ENCODE results near the gene HS6ST3.
"Not testable (repeated sequence)": the region's sequence is repeated elsewhere in the genome, so short reads cannot be mapped to it uniquely, and the experiment has no call there.

The HS6ST3 gene

DNA sequence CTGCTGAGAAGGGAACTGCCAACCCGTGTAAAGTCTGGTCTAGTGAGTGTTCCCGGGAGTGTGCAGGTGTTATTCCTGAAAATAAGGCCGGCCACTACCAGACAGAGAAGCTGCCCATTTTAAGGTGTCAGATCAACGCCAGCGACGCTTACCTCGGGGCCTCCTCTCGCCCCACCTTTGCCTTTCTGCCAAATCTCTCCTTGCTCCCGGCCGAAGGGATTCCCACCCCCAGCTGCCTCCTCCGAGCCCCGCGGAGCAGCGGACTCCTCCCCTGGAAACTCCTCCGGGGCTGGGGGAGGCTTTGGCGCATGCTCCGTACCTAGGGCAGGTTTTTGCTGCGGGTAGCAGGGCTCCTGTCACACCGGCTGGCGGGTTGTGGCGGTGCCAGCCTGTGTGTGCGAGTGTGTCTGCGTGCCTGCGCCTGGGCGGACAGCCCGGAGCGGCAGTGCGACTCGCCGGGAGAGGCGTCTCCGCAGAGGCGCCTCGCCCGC lies at the start of gene HS6ST3:
Gene HS6ST3, plus strand, starts transcription at position 359 of the 491 bp plus-strand sequence.
- no peak for DNase-seq

DNA sequence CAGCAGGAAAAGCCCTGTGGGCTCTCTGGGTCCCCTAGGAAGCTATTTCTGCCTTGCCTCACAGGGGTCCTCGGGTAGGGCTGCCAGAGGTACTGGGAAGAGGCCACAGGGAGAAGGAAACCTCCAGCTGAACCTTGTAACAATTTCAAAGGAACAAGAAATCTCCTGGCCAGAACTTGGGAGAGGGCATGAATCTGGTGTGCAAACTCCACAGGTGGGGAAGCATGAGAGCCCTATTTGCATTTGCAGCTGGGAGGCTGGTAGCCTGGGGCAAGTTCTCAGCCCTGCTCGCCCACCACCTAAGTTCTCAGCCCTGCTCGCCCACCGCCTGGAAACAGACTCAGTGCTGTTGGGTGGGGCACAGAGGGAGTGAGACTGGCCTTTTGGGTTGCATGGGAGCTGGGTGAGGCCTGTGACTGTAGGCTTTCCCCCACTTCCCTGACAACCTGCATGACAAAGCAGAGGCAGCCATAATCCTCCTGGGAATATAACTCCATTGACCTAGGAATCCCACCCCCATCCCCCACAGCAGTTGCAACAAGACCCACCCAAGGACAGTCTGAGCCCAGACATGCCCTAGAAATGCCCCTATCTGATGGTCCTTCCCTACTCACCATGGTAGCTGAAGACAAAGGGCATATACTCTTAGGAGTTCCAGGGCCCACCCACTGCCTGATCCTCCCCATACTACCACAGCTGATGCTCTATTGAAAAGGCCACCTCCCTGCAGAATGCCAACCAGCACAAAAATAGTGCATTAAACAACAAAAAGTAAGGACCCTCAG lies 48.4 kb upstream of the HS6ST3 start:
- no peak for DNase-seq

DNA sequence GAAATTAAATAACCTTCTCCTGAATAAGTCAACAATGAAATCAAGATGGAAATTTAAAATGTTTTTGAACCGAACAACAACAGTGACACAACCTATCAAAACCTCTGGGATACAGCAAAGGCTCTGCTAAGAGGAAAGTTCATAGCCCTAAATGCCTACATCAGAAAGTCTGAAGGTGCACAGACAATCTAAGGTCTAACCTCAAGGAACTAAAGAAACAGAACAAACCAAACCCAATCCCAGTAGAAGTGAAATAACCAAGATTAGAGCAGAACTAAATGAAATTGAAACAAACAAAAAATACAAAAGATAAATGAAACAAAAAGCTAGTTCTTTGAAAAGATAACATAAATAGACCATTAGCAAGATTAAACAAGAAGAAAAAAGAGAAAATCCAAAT lies 45.7 kb upstream of the HS6ST3 start:
- no peak for DNase-seq

DNA sequence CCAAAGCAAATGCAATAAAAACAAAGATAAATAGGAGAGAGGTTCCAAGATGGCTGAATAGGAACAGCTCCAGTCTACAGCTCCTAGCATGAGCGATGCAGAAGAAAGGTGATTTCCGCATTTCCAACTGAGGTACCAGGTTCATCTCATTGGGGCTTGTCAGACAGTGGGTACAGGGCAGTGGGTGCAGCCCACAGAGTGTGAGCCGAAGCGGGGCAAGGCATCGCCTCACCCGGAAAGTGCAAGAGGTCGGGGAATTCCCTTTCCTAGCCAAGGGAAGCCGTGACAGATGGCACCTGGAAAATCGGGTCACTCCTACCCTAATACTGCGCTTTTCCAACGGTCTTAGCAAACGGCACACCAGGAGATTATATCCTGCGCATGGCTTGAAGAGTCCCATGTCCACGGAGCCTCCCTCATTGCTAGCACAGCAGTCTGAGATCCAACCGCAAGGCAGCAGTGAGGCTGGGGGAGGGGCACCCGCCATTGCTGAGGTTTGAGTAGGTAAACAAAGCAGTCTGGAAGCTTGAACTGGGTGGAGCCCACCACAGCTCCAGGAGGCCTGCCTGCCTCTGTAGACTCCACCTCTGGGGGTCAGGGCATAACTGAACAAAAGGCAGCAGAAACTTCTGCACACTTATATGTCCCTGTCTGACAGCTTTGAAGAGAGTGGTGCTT lies 43.3 kb upstream of the HS6ST3 start:
- not testable (repeated sequence) for DNase-seq

DNA sequence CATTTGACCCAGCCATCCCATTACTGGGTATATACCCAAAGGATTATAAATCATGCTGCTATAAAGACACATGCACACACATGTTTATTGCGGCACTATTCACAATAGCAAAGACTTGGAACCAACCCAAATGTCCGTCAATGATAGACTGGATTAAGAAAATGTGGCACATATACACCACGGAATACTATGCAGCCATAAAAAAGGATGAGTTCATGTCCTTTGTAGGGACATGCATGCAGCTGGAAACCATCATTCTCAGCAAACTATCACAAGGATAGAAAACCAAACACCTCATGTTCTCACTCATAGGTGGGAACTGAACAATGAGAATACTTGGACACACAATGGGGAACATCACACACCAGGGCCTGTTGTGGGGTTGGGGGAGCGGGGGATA lies 39.0 kb upstream of the HS6ST3 start:
- DNase-seq = not testable (repeated sequence)

DNA sequence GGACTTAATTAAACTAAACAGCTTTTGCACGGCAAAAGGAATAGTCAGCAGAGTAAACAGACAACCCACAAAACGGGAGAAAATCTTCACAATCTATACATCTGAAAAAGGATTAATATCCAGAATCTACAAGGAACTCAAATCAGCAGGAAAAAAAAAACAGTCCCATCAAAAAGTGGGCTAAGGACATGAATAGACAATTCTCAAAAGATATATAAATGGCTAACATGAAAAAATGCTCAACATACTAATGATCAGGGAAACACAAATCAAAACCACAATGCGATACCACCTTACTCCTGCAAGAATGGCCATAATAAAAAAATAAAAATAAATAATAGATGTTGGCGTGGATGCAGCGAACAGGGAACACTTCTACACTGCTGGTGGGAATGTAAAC lies 38.4 kb upstream of the HS6ST3 start:
- DNase-seq = not testable (repeated sequence)

DNA sequence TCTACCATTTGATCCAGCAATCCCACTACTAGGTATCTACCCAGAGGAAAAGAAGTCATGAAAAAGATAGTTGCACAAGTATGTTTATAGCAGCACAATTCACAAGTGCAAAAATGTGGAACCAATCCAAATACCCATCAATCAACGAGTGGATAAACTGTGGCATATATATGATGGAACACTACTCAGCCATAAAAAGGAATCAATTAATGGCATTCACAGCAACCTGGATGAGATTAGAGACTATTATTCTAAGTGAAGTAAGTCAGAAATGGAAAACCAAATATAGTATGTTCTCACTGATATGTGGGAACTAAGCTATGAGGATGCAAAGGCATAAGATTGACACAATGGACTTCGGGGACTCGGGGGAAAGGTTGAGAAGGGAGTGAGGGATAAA lies 38.0 kb upstream of the HS6ST3 start:
- DNase-seq = not testable (repeated sequence)

DNA sequence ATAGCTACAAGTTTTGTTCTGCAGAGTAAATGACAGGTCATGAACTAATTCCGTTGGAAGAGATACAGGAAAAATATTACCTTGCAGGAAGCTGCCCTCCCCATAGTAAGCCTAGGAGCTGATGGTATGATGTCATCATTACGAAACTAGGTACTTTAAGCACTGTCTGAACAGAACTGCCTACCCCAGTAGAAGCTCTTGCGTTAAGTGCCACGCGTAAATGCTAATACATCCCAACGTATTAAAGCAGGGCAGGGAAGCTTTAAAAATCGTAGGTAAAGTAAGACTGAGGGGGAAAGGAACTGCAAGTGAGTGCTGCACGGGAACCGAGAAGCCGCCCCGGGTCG lies 37.3 kb upstream of the HS6ST3 start:
- DNase-seq = peak; percentile 21

DNA sequence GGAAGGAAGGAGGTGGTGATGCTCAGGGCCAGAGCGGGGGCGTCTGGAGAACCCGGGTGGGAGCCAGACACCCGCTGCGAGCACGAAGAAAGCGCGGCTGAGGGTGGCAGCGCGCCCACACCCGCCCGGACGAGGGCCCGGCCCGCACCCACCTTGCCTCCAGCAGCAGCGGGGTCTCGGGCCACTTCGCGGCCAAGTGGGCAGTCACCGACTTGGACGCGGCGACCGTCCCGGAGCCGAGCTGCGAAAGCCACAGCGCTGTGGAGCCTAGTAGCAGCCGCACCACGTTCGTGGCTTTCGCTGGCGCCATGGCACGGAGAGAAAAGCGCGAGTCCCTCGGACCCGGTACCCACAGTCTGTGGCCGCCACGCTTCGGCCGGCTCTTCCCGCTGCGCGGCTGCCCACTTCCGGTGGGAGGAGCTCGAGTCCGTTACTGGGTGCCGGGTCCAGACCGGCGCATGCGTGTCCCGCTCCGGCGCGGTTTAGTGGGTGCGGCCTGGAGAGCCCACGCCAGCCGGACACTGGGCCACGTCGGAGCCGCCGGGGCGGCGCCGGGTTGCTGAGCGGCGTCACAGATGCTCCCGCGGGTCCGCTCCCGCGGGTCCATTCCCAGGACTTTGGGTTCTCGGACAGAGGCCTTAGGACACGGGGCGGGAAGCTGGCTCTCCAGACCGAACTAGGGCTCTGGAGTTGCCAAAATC lies 36.8 kb upstream of the HS6ST3 start, which contains the start of gene UGGT2:
Gene UGGT2, minus strand, starts transcription at position 399 of the 701 bp plus-strand sequence. Its CDS starts 89 bp downstream, at position 310.
- peak; percentile 80 for DNase-seq

DNA sequence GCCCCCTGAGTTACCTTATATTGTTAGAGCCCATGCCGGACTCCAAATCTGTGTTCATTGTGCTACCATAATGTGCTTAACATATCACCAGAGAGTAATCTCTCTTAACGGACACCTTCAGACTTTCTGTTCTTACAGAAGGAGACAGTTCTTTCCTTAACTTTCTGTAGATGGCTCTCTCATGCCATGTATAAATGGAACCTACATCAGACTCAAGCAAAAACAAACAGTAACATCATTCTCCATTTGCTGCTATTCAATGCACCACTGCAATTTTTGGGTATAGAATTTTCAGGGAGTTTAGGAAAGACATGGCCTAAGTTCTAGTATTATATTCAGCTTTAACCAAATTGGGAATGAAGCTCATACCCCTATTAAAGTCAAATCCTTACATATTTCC lies 24.1 kb upstream of the HS6ST3 start:
- DNase-seq = no peak

DNA sequence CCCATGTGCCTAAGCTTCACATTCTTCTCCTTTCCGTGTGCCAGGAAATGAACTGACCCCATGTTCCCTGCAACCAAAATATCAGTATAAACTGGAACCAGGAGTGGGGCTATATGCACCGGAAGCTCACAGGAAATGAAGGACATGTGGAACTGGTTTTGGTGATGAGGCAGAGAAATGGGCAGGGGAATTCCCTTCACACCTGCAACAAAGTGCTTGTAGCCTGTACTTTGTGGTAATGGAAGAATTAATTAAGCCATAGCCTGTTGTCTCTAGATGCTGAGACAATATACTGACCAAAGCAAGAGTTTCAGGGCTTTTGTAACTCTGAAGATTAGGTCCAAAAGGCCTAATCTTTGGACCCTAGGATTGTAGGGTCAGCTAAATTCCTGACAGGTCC lies 21.2 kb upstream of the HS6ST3 start:
- no peak for DNase-seq

DNA sequence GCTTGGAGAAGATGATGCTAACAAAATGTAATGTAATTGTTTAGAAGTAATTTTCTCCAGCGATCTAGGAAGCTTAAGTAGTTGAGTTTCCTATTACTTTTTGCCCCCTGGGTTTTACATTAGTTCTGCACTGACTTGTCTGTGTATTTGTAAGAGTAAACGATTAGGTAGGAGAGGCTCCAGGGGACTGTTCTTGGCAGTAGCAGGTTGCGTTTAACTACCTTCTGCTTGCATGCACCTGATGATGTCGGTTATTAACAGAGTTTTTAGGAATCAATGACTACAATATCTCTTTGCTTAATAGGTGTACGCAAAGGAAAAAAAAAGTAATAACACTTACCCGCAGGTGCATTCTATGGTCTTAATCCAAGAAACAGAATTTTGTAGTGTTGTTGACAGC lies 18.4 kb upstream of the HS6ST3 start:
- DNase-seq = no peak

DNA sequence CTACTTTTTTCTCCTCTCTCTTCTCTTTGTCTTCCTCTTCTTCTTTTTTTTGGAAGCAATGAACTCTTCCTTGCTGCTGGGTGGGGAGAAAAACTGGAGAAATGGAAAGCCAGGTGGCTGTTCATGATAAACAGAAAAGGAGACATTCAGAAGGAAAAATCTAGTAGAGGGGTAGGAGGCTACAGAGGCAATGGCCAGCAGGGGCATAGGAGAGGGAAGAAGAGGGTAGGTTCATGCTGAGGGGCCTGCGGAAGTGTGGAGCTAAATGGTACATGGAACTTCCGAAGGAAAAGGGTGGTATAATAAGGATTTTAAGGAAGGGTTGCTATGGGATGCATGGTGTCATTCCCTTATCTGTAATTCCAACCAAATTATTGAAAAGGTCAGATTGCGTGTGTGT lies 17.5 kb upstream of the HS6ST3 start:
- DNase-seq = no peak

DNA sequence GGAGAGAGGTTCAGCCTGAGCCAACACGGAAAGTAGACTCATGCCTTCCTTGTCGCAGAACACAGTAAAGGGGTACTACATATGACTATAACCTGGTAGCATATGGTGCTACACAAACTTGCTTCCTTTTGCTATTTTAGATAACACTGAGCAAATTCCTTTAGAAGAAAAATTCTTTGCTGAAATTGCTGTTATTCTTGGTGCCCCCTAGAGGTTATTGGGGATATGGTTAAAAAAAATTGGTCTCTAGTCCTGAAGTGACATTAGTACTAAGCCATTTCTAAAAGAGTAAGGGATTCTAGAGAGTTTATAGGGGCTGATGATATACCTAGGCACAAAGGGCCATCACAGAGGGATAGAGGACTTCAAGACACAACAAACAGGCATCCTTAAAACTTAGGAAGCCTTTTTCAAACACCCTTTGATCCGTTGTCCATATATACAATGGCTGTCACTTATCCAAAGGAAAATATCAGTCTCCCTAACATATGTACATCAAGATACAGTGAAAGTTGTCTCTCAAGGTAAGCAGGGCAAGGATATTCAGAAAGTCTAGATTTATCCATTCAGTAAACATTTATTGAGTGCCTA lies 13.9 kb upstream of the HS6ST3 start:
- no peak for DNase-seq

DNA sequence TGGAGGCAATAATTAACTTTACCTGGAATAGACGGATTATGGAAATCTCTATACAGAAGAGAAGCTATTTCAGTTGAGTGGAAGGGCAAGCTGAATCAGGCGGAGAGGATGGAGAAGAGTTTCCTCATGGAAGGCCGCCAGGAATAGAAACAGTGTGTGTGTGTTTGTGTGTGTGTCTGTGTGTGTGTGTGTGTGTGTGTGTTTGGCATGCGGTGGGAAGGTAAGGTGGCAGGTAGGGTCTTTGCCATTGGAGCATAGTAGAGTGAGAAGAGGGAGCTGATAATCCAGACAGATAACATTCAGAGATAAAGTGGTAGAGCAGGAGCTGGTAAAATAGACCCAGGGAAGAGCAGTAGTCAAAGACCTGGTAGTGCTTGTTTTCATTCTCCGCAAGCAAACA lies 9.2 kb upstream of the HS6ST3 start:
- no peak for DNase-seq

DNA sequence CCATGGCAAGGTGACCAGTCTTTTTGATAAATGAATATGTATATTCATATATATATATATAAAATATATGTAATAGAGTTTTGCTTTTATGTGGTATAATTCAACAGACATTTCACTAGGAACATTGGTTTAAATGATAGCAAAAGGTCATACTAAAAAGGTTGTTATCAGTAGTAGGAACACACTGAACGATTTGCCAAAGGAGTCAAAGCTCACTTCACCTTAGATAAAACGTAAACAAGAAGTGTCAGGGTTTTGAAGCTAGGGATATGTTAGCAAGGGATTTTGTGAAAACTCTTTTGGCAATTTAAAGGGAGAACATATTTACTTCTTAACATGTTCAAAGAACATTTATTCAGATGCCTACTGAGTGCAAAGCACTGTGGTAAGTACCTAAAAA lies 8.0 kb upstream of the HS6ST3 start:
- no peak for DNase-seq

DNA sequence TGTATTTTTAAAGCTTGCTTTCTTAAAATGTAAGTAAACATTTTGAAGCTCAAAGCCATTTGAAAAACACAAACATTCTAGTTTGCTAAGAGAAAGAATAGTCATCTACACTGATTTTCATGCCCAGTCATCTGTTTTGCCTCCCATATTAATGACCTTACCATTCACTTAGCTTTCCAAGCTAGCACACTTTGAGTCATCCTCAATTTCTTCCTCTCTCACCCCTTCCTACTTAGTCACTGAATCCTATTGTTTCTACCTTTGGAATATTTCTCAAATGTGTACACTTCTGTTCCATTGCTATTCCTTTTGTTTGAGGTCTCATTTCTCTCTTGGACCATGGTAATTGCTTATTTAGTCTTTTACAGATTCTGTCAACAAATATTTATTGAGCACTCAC lies 7.3 kb upstream of the HS6ST3 start:
- no peak for DNase-seq

DNA sequence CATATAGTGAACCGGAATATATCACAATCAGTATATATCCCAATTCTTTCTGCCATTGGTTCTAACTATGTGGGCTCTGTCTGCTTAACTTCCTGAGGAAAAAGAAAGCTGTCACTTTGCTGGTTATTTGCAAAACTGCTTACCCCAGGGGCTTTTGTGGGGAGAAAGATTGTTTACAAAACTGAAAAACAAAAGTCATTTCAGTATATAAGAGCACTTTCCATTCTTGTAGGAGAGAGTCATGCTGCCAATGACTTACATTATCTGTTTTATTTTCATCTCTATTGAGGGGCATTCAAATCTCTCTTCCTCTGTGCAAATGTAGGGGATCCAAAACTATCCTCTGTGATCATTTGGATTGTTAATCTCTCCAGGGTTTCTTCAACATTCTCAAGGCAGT lies 3.2 kb upstream of the HS6ST3 start:
- DNase-seq = no peak

DNA sequence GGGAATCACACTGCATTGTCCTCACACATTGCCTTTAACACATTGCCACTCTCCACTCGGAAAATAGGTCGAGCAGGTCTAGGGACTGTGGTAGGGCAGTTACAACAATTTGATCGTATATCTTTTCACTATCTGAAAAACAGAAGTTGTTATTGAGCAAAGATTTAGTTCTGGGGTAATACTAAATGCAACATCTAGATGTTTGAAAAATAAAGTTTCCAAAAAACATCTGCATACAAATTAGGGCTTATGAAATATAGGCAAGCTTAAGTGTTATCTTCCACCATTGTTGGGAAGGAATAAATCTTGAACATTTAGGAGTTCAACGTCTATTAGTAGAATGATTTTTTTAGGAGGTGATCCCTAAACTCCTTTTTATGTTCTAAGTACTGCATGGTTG lies 768 bp upstream of the HS6ST3 start:
- DNase-seq = no peak

DNA sequence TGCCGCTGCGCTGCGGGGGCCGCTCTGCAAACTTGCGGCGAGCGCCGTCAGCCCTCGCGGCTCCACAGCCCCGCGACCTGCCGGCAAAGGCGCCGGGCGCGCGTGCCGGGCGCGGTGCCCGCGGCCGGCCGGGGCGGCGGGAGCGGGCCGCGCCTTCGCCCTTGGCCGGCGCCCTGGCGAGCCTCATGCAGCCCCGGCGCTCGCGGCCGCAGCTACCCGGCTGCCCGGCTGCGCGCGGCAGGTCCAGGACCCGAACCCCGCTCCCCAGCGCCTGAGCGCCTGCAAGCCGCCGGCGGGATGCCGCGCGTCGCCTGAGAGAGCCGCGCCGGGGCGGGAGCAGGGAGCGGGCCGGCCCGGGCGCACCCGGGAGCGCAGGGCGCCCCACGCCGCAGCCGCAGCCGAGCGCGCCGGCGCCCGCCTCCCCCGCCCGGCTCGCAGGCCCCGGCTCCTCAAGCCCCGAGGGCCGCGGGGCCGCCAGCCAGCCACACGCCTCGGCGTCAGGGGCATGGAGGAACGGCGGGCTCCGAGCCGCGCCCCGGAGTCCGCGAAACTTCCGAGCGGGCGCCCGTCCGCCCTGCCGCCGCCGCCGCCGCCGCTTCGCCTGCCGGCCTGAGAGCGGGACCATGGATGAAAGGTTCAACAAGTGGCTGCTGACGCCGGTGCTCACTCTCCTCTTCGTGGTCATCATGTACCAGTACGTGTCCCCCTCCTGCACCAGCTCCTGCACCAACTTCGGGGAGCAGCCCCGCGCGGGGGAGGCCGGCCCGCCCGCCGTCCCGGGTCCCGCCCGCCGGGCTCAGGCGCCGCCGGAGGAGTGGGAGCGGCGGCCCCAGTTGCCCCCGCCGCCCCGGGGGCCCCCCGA lies 564 bp downstream of the HS6ST3 start:
- DNase-seq = no peak

DNA sequence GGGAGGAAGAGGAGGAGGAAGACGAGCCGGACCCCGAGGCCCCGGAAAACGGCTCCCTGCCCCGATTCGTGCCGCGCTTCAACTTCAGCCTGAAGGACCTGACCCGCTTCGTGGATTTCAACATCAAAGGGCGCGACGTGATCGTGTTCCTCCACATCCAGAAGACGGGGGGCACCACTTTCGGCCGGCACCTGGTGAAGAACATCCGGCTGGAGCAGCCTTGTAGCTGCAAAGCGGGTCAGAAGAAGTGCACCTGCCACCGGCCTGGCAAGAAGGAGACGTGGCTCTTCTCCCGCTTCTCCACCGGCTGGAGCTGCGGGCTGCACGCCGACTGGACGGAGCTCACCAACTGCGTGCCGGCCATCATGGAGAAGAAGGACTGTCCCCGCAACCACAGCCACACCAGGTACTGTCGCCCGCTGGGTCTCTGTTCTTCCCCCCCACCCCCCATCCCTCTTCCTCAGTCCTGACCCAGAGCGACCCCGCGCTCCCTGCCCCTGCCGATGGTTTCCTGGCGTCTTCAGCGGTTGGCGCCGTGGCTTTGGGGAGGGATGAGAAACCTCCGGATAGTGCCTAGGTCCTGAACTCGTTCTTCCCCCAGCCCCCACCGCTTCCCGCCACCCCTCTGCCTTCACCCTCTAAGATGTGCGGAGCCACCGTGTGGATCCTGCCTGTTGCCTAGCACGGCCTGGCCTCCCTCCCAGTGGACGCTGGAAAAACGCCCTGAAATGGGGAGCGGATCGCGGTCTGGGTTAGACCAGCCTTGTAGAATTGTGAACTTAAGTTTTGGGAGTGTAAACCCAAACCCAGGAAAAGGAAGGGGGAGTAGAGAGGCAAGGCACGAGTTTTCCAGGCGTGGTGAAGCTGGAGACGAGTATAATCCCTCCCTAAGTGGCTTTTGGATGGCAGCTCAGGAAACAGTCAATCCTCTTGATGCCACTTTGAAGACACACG lies 1.5 kb downstream of the HS6ST3 start:
- DNase-seq = no peak

All from NCI-H2227 treated with DMSO at 0.1 percent for 48 hours (cell line).